Activated gamma-delta T cell (primary cell): ENCODE measurements around the gene TAP2.

Source experiments
- DNase-seq: peaks from one replicate; lab custom pipeline; 2025; lab: John Stamatoyannopoulos, UW

TAP2 gene

GRCh38 chr6:32792901-32793435 is 45.6 kb downstream of the TAP2 start:
- no peak for DNase-seq

- no peak for DNase-seq
These were observed 48.2 kb downstream of the TAP2 start for GRCh38 chr6:32790306-32790705.
